Neural cell (in vitro differentiated cells): ENCODE results near the gene RAET1L. TPM values are rescaled to one million over a fixed set of nuclear protein-coding genes. Genes with fewer than 3 reads are reported as not detected.

Experiments used
- H2AFZ ChIP-seq: fragments of 200-600, 300-800 bp; sonication (generic), shearing (Covaris generic); 2 replicates; pipeline ENCODE4 v1.6.0; 2014; ENCODE audit warnings: low read depth, mild to moderate bottlenecking, antibody characterized with exemption, low read length, moderate library complexity
- H3F3A ChIP-seq: fragments of 200-600 bp; shearing (Covaris generic); 2 replicates; pipeline ENCODE4 v1.6.1; 2016; ENCODE audit warnings: mild to moderate bottlenecking, moderate library complexity, mixed read lengths, antibody characterized with exemption, low read length; ENCODE audit not compliant: insufficient read depth, poor library complexity, severe bottlenecking
- H3K27ac ChIP-seq: fragments of 200-600, 300-800 bp; sonication (generic), shearing (Covaris generic); 2 replicates; pipeline ENCODE4 v1.5.1; 2014; ENCODE audit warnings: mild to moderate bottlenecking, low read length, moderate library complexity
- H3K27me3 ChIP-seq: fragments of 300-800, 200-600 bp; sonication (generic), shearing (Covaris generic); 2 replicates; pipeline ENCODE4 v1.6.0; 2014; ENCODE audit warnings: mild to moderate bottlenecking, low read depth, low read length, moderate library complexity; ENCODE audit not compliant: insufficient read depth
- H3K36me3 ChIP-seq: fragments of 300-800, 200-600 bp; sonication (generic), shearing (Covaris generic); 2 replicates; pipeline ENCODE4 v1.5.1; 2014; ENCODE audit warnings: mild to moderate bottlenecking, antibody characterized with exemption, low read length, moderate library complexity; ENCODE audit not compliant: insufficient read depth
- H3K4me2 ChIP-seq: fragments of 300-800, 200-600 bp; sonication (generic), shearing (Covaris generic); 2 replicates; pipeline ENCODE4 v1.6.0; 2014; ENCODE audit warnings: mild to moderate bottlenecking, low read length
- H3K4me3 ChIP-seq: fragments of 300-800, 200-600 bp; sonication (generic), shearing (Covaris generic); 2 replicates; pipeline ENCODE4 v1.5.1; 2014; ENCODE audit warnings: mild to moderate bottlenecking, low read length, moderate library complexity
- H3K79me2 ChIP-seq: fragments of 200-600 bp; shearing (Covaris generic); replicated peaks from 2 replicates; pipeline ENCODE4 v1.6.0; 2014; ENCODE audit warnings: mild to moderate bottlenecking, low read length, moderate library complexity; ENCODE audit not compliant: insufficient read depth
- H3K9ac ChIP-seq: fragments of 300-800, 200-600 bp; sonication (generic), shearing (Covaris generic); 2 replicates; pipeline ENCODE4 v1.6.1; 2016; ENCODE audit warnings: mild to moderate bottlenecking, low read length, mixed read lengths
- H3K9me2 ChIP-seq: fragments of 200-600 bp; shearing (Covaris generic); 2 replicates; pipeline ENCODE4 v1.6.1; 2016; ENCODE audit warnings: mild to moderate bottlenecking, low read length, mixed read lengths; ENCODE audit not compliant: insufficient read depth
- H3K9me3 ChIP-seq: fragments of 200-600, 300-800 bp; sonication (generic), shearing (Covaris generic); 2 replicates; pipeline ENCODE4 v1.6.1; 2016; ENCODE audit warnings: mild to moderate bottlenecking, mixed run types, low read length, moderate library complexity, mixed read lengths
- H4K20me1 ChIP-seq: fragments of 200-600 bp; shearing (Covaris generic); 2 replicates; pipeline ENCODE4 v1.6.1; 2016; ENCODE audit warnings: mild to moderate bottlenecking, mixed run types; ENCODE audit not compliant: insufficient read depth
- EP300 ChIP-seq: fragments of 450-650 bp; conservative IDR thresholded peaks from 2 replicates; pipeline ENCODE4 v1.6.1; 2014; ENCODE audit warnings: antibody characterized with exemption, mild to moderate bottlenecking, moderate library complexity; ENCODE audit not compliant: poor library complexity, severe bottlenecking
- EZH2 ChIP-seq: fragments of 200-600, 300-800 bp; shearing (Covaris generic), sonication (generic); IDR thresholded peaks from 2 replicates; pipeline ENCODE4 v1.6.1; 2014; ENCODE audit warnings: antibody characterized with exemption, low read length, borderline replicate concordance, mild to moderate bottlenecking; ENCODE audit not compliant: insufficient read depth, poor library complexity, severe bottlenecking
- MXI1 ChIP-seq: fragments of 450-650 bp; conservative IDR thresholded peaks from 2 replicates; pipeline ENCODE4 v1.6.1; 2014; ENCODE audit warnings: antibody characterized with exemption, mild to moderate bottlenecking; ENCODE audit not compliant: poor library complexity, severe bottlenecking
- POLR2AphosphoS5 ChIP-seq: IDR thresholded peaks from 2 replicates; pipeline ENCODE4 v1.6.1; 2012
- RAD21 ChIP-seq: fragments of 450-650 bp; conservative IDR thresholded peaks from 2 replicates; pipeline ENCODE4 v1.6.1; 2014; ENCODE audit warnings: antibody characterized with exemption, mild to moderate bottlenecking, moderate library complexity
- REST ChIP-seq: IDR thresholded peaks from 2 replicates; pipeline ENCODE4 v1.6.1; 2012; ENCODE audit warnings: borderline replicate concordance
- SMC3 ChIP-seq: fragments of 450-650 bp; conservative IDR thresholded peaks from 2 replicates; pipeline ENCODE4 v1.6.1; 2014; ENCODE audit warnings: antibody characterized with exemption, mild to moderate bottlenecking, moderate library complexity; ENCODE audit not compliant: poor library complexity
- TAF1 ChIP-seq: IDR thresholded peaks from 2 replicates; pipeline ENCODE4 v1.6.1; 2012; ENCODE audit warnings: low read depth
- polyA plus RNA-seq: library from polyadenylated mRNA; depleted of rRNA; stranded (reverse); fragments of >200 nt; gene quantifications from 2 replicates; pipeline ENCODE4 v1.2.3, GENCODE V29; 2014
- TF ChIP-seq, protein P1 (sequence below): fragments of 450-650 bp; IDR thresholded peaks from 2 replicates; pipeline ENCODE4 v1.5.1; 2014; ENCODE audit warnings: antibody characterized with exemption, mild to moderate bottlenecking, moderate library complexity; ENCODE audit not compliant: poor library complexity, severe bottlenecking

Gene RAET1L
- polyA plus RNA-seq, 1 donor from 2014 or later = not detected

GRCh38 chr6:149995971-149996370, 29.4 kb downstream of the RAET1L start:
- Histone ChIP-seq H4K20me1 (no peaks in the 10 kb centered on the region), H2AFZ (no peak overlapping the region), H3K79me2 (no peaks in the 10 kb centered on the region), H3K4me3 (no peak overlapping the region), H3K9me2 (no peaks in the 10 kb centered on the region), H3K4me2 (no peak overlapping the region), H3K9ac (no peak overlapping the region), H3F3A (no peaks in the 10 kb centered on the region), H3K27ac (no peak overlapping the region), H3K27me3 (peaks cover 37% of the 10 kb centered on the region), H3K9me3 (no peaks in the 10 kb centered on the region), H3K36me3 (no peaks in the 10 kb centered on the region)
- TF ChIP-seq POLR2AphosphoS5 (no peak), RAD21 (no peak), MXI1 (no peak), REST (no peak)

GRCh38 chr6:149995235-149995750, 30.0 kb downstream of the RAET1L start:
- TF ChIP-seq REST = no peak
- no peak for TF ChIP-seq SMC3
- TF ChIP-seq EP300 = no peak
- TF ChIP-seq MXI1 = no peak
- TF ChIP-seq, protein P1, sequence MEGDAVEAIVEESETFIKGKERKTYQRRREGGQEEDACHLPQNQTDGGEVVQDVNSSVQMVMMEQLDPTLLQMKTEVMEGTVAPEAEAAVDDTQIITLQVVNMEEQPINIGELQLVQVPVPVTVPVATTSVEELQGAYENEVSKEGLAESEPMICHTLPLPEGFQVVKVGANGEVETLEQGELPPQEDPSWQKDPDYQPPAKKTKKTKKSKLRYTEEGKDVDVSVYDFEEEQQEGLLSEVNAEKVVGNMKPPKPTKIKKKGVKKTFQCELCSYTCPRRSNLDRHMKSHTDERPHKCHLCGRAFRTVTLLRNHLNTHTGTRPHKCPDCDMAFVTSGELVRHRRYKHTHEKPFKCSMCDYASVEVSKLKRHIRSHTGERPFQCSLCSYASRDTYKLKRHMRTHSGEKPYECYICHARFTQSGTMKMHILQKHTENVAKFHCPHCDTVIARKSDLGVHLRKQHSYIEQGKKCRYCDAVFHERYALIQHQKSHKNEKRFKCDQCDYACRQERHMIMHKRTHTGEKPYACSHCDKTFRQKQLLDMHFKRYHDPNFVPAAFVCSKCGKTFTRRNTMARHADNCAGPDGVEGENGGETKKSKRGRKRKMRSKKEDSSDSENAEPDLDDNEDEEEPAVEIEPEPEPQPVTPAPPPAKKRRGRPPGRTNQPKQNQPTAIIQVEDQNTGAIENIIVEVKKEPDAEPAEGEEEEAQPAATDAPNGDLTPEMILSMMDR = no peak
- TF ChIP-seq TAF1 = no peak
- no peak for TF ChIP-seq EZH2
- TF ChIP-seq RAD21 = no peak
- no peak for TF ChIP-seq POLR2AphosphoS5
- Histone ChIP-seq H2AFZ (no peak overlapping the region), H3K4me2 (no peak overlapping the region), H3K9ac (no peak overlapping the region), H3K79me2 (no peaks in the 10 kb centered on the region), H3K9me2 (no peaks in the 10 kb centered on the region), H3K27me3 (peaks cover 43% of the 10 kb centered on the region), H3K36me3 (no peaks in the 10 kb centered on the region), H4K20me1 (no peaks in the 10 kb centered on the region), H3K27ac (no peak overlapping the region), H3K4me3 (no peak overlapping the region), H3F3A (no peaks in the 10 kb centered on the region), H3K9me3 (no peaks in the 10 kb centered on the region)
